Measurements from ENCODE around the gene RNF166. TPM values are rescaled to one million over a fixed set of nuclear protein-coding genes. Genes with fewer than 3 reads are reported as not detected.

Gene RNF166
- total RNA-seq, 1 experiment from 2014 or later = 17.5 TPM

DNA sequence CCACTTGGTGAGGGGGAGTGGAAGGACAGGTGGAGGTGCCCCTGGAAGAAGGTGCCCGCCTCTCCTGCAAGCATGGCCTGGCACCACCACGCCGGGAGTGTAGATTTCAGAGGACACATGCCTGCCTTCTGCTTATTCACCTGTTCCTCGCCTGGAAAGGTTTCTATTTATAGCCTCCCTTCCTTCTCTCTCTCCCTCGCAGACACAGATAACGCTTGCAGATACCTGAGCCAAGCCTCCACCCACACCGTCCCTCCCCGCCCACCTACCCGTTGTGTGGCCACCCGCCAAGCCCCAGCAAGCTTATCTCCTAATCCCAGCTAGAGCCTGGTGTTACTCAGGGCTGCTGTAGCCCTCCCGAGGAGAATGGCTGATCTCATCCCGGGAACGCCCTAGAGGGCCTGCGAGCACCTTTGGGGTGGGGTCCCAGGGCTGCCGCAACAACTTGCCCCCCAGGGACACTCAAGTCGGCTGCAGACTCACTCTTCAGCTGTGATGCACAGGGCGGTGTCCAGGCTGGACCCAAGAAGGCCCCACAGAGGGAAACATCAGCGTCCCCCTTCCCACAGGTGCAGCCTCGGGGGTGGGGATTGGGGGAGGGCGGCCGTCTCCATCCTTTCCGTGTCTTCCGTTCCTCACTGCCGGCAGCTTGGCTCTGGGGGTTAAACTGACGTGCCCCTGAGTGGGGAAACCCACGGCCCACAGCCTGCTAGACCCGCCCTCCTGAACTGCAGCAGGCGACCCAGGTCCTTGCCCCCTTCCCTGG lies 18.0 kb downstream of the RNF166 start:
- Mint-ChIP-seq H3K27ac (ENCODE audit: low read depth, unreplicated experiment) (no peak overlapping the region), H3K4me3 (ENCODE audit: unreplicated experiment) (no peak overlapping the region), H3K9me3 (ENCODE audit: unreplicated experiment) (no peaks in the 10 kb centered on the region), H3K27me3 (ENCODE audit: insufficient read depth, unreplicated experiment) (peaks cover 25% of the 10 kb centered on the region), H3K4me1 (ENCODE audit: insufficient read depth, unreplicated experiment) (no peaks in the 10 kb centered on the region), H3K36me3 (ENCODE audit: insufficient read depth, unreplicated experiment) (no peaks in the 10 kb centered on the region)
- DNase-seq (ENCODE audit: unreplicated experiment) = no peak
- TF ChIP-seq CTCF (IDR thresholded peaks at IDR 0.05; ENCODE audit: unreplicated experiment) = no peak
- no TSS peak for BruUV-seq (replicated peaks)
- POLR2A ChIA-PET = interaction anchor here (1.1 to 1.9 kb wide), 3 partner anchors 17 to 94 kb away, joined by 3 to 10 read pairs (median 4); partner anchors contain the start of gene MVD
- CTCF ChIA-PET = no interaction called here
- intact Hi-C loops (cut with micrococcal nuclease) = no loop called here

GRCh38 chr16:88687676-88688012 lies 18.6 kb downstream of the RNF166 start:
- POLR2A ChIA-PET = interaction anchor here (1.1 to 1.9 kb wide), 3 partner anchors 17 to 95 kb away, joined by 3 to 10 read pairs (median 4); partner anchors contain the start of gene MVD
- intact Hi-C loops (cut with micrococcal nuclease) = no loop called here
- H3K27ac Mint-ChIP-seq (ENCODE audit: low read depth, unreplicated experiment) = no peak overlapping the region
- TF ChIP-seq CTCF (IDR thresholded peaks at IDR 0.05; ENCODE audit: unreplicated experiment) = no peak
- no peaks in the 10 kb centered on the region for H3K4me1 Mint-ChIP-seq (ENCODE audit: insufficient read depth, unreplicated experiment)
- no peak for DNase-seq (ENCODE audit: unreplicated experiment)
- peaks cover 28% of the 10 kb centered on the region for H3K27me3 Mint-ChIP-seq (ENCODE audit: insufficient read depth, unreplicated experiment)
- H3K36me3 Mint-ChIP-seq (ENCODE audit: insufficient read depth, unreplicated experiment) = no peaks in the 10 kb centered on the region
- no peak overlapping the region for H3K4me3 Mint-ChIP-seq (ENCODE audit: unreplicated experiment)
- CTCF ChIA-PET = no interaction called here
- H3K9me3 Mint-ChIP-seq (ENCODE audit: unreplicated experiment) = no peaks in the 10 kb centered on the region
- BruUV-seq (replicated peaks) = no TSS peak

DNA sequence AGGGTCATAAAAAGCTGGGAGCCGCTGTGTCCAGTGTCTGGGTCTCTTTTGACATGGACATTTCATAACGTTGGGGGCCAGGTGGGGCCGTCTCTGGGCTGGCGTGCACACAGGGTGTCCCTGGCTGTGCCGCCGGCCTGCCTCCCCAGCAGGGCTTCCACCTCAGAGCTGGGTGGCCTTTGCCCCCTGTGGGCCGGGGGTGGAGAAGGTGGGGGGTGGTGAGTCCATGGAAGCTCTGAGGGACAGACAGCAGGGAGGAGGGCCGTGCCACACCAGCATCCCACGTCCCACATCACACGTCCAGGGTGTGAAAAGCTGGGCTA lies 19.0 kb downstream of the RNF166 start:
- Mint-ChIP-seq H3K4me3 (ENCODE audit: unreplicated experiment) (no peak overlapping the region), H3K36me3 (ENCODE audit: insufficient read depth, unreplicated experiment) (no peaks in the 10 kb centered on the region), H3K27me3 (ENCODE audit: insufficient read depth, unreplicated experiment) (peaks cover 33% of the 10 kb centered on the region), H3K9me3 (ENCODE audit: unreplicated experiment) (no peaks in the 10 kb centered on the region), H3K4me1 (ENCODE audit: insufficient read depth, unreplicated experiment) (no peaks in the 10 kb centered on the region), H3K27ac (ENCODE audit: low read depth, unreplicated experiment) (no peak overlapping the region)
- no peak for DNase-seq (ENCODE audit: unreplicated experiment)
- TF ChIP-seq CTCF (IDR thresholded peaks at IDR 0.05; ENCODE audit: unreplicated experiment) = no peak
- POLR2A ChIA-PET = interaction anchor here (0.5 to 1.9 kb wide), 6 partner anchors 15 to 116 kb away, joined by 3 to 10 read pairs (median 4); partner anchors contain the start of gene MVD
- intact Hi-C loops (cut with micrococcal nuclease) = no loop called here
- CTCF ChIA-PET = no interaction called here
- BruUV-seq (replicated peaks) = no TSS peak

GRCh38 chr16:88686439-88687253 lies 19.6 kb downstream of the RNF166 start, which contains the start of gene SNAI3:
SNAI3 (minus strand) TSS chr16:88686507; CDS start chr16:88686406, 101 bp downstream.
- intact Hi-C loops (cut with micrococcal nuclease) = no loop called here
- Mint-ChIP-seq H3K9me3 (ENCODE audit: unreplicated experiment) (no peaks in the 10 kb centered on the region), H3K4me1 (ENCODE audit: insufficient read depth, unreplicated experiment) (no peaks in the 10 kb centered on the region), H3K27me3 (ENCODE audit: insufficient read depth, unreplicated experiment) (peaks cover 36% of the 10 kb centered on the region), H3K4me3 (ENCODE audit: unreplicated experiment) (peak within 1 kb of the TSS; percentile 65), H3K36me3 (ENCODE audit: insufficient read depth, unreplicated experiment) (no peaks in the 10 kb centered on the region), H3K27ac (ENCODE audit: low read depth, unreplicated experiment) (no peak within 1 kb of the TSS)
- POLR2A ChIA-PET = interaction anchor here (0.5 to 1.9 kb wide), 8 partner anchors 14 to 790 kb away, joined by 3 to 10 read pairs (median 4); partner anchors contain the start of gene MVD
- CTCF ChIA-PET = no interaction called here
- TF ChIP-seq CTCF (IDR thresholded peaks at IDR 0.05; ENCODE audit: unreplicated experiment) = no peak
- no TSS peak for BruUV-seq (replicated peaks)
- peak; percentile 78 for DNase-seq (ENCODE audit: unreplicated experiment)

All from MCF 10A (cell line).